Neural cell (in vitro differentiated cells): ENCODE results near the gene IL22RA2.

Experiments used
- CTCF ChIP-seq: fragments of 450-650 bp; IDR thresholded peaks from 2 replicates; pipeline ENCODE4 v1.5.1; 2014; ENCODE audit warnings: antibody characterized with exemption, mild to moderate bottlenecking, moderate library complexity; ENCODE audit not compliant: poor library complexity, severe bottlenecking
- RAD21 ChIP-seq: fragments of 450-650 bp; conservative IDR thresholded peaks from 2 replicates; pipeline ENCODE4 v1.6.1; 2014; ENCODE audit warnings: antibody characterized with exemption, mild to moderate bottlenecking, moderate library complexity

GRCh38 chr6:137121401-137121997 lies 51.9 kb downstream of the IL22RA2 start:
- TF ChIP-seq RAD21 (no peak), CTCF (no peak)
